ENCODE results near the gene NDUFS3.
"Not testable (repeated sequence)": the region's sequence is repeated elsewhere in the genome, so short reads cannot be mapped to it uniquely, and the experiment has no call there.

DNA sequence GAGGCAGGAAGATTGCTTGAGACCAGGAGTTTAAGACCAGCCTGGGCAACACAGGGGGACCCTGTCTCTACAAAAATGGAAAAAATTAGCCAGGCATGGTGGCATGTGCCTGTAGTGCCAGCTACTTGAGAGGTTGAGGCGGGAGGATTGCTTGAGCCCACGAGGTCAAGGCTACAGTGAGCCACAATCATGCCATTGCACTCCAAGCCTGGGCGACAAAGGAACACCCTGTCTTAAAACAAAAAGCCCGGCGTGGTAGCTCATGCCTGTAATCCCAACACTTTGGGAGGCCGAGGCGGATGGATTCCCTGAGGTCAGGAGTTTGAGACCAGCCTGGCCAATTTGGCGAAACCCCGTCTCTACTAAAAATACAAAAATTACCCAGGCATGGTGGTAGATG, 48.2 kb upstream of the NDUFS3 start:
- not testable (repeated sequence) for TF ChIP-seq EZH2 (IDR thresholded peaks at IDR 0.05; ENCODE audit: low read length, unreplicated experiment); EZH2phosphoT487 (IDR thresholded peaks at IDR 0.05; ENCODE audit: borderline replicate concordance, low read length)
- TF ChIP-seq, protein P1, sequence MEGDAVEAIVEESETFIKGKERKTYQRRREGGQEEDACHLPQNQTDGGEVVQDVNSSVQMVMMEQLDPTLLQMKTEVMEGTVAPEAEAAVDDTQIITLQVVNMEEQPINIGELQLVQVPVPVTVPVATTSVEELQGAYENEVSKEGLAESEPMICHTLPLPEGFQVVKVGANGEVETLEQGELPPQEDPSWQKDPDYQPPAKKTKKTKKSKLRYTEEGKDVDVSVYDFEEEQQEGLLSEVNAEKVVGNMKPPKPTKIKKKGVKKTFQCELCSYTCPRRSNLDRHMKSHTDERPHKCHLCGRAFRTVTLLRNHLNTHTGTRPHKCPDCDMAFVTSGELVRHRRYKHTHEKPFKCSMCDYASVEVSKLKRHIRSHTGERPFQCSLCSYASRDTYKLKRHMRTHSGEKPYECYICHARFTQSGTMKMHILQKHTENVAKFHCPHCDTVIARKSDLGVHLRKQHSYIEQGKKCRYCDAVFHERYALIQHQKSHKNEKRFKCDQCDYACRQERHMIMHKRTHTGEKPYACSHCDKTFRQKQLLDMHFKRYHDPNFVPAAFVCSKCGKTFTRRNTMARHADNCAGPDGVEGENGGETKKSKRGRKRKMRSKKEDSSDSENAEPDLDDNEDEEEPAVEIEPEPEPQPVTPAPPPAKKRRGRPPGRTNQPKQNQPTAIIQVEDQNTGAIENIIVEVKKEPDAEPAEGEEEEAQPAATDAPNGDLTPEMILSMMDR (conservative IDR thresholded peaks at IDR 0.05; ENCODE audit: low read depth, low read length), result not testable (repeated sequence)

Measured in PC-3 (cell line).